ENCODE measurements around the gene MECP2.

GRCh38 chrX:154018518-154019060, 78.9 kb downstream of the MECP2 start:
- TF ChIP-seq CTCF (IDR thresholded peaks at IDR 0.05; ENCODE audit: low read depth, low read length) (no peak), EZH2phosphoT487 (IDR thresholded peaks at IDR 0.05; ENCODE audit: low read depth) (no peak)

Data from OCI-LY3 (cell line).